NCI-H748 (cell line): ENCODE results near the gene ATG7.
A peak's percentile ranks its signal among the peaks of the same experiment; 100 is the strongest.
"Not testable (repeated sequence)": the region's sequence is repeated elsewhere in the genome, so short reads cannot be mapped to it uniquely, and the experiment has no call there.

Experiments used
- DNase-seq: peaks from one replicate; lab custom pipeline; 2025; ENCODE audit not compliant: unreplicated experiment; lab: John Stamatoyannopoulos, UW

The ATG7 gene

DNA sequence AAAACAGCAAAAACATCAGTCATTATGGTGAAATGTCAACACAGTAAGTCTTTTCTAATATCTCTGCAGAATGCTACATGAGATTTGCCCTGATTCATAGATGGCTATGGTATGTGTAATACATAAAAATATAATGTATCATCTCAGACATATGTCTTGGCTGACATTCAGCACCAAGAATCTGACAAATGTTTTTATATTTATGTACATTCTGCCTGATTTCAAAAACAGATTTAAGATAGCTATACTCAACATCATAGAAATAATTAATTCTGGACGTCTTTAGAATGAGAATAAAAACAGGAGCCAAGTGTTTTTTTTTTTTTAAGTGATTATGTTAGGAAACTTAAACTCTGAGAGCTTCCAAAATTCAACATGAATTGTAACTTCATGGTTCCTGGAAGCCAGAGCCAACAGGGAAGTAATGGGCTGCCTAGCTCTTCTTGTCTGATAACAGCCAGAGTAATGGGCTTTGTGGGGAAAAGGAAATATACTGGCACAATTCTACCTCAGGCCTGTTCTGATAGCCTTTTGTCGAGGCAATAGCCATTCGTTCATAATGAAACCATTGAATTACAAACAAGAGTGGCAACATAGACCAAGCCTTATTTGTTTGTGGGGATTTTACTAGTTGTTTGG is 187.1 kb downstream of the ATG7 start:
- no peak for DNase-seq

DNA sequence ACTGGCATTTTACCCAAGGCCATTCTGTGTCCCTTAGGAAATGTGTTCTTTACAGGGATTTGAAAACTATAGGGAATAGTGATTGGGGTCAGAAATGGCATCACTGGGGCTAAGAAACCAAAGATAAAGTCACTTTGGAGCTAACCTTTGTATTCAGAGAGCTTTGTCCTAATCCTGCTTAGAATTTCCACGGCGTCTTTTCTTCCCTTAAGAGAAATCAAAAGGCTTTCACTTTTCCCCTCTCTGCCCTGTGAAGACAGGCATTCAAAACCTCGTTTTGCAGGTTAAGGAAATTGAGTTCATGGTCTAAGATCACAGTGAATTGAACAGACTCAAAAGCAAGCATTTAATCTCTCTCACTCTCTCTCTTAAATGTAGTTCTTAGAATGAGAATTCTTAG is 189.0 kb downstream of the ATG7 start:
- no peak for DNase-seq

DNA sequence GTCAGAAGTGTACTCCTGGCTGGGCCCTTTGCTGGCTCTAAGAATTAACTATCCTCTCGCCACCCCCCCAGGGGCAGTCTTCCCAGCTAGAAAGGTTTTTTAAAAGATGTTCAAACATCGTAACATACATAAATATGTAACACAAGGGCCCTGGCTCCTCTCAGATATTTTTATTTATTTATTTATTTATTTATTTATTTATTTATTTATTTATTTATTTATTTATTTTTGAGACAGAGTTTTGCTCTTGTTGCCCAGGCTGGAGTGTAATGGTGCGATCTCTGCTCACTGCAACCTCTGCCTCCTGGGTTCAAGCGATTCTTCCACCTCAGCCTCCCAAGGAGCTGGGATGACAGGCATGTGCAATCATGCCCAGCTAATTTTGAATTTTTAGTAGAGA is 190.5 kb downstream of the ATG7 start:
- not testable (repeated sequence) for DNase-seq

DNA sequence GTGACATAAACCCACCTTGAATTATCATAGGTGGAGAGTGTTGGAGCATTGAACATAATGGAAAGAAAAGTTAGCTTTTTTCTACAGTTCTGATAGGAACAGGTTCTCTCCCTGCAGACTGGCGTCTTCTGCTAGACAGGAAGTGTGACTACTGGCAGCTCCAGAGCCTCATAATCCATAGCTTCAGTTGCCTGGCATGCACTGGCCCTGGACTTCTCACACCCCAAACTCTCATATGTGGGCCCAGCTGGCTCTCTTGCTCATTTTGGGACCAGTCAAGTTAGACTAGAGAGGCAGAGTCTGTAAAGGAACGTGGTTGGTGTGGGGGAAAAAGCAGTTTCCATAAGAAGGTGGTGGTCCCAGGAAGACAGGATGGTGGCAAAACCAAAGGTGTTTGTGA is 191.4 kb downstream of the ATG7 start:
- no peak for DNase-seq

DNA sequence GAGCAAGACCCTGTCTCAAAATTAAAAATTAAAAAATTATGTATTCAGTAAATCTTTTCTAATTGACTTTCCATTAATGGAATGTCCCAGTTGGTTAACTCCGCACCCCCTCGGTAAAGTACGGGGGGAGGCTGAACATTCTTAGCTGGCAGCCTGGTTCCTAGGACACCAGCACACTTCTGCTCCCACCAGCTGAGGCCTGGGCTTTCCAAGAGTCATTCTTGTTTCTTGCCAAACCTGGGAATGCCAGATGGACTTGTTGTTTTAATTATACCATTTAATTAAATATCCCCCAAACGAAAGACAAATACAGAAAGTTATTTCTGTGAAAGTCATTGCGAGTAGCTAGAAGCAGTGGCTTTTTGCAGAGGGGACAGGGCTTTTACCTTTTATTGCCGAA is 192.2 kb downstream of the ATG7 start:
- no peak for DNase-seq

DNA sequence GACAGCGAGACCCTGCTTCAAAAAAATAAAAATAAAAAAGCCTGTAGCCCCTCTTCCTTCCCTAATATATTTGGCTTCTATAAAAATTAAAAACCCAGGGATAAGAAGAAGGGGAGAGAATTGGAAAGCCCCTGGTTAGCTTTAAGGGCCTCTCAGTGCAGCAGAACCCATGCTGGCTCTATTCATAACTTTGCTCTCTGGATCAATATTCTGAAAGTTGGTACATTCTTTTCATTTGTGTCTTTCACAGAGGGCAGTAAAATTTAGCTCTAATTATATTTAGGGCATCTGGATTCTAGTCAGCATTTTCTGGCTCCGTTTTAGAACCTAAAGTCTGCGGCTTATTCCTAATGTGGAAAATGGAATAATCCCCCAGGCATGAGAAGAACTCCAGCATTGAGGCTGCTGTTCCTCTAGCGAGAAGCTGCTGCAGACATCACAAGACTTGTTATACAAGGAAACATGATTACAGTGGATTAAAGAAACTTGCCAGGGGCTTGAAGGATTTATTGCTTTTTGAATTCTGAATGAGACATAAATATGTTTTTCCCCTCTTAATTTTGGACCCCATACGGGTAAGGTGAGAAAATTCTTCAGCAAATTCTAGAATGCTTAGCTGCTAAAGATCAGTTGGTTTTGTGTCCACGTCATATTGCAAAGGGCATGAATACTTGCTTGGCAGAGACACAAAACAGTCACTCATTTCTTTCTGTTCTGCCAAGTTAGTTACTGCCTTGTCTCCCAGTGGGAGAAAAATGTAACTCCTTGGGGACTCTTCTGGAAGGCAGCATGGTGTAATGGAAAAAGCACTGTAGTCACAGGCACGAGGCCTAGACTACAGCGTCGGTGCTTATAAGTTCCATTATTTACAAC is 193.8 kb downstream of the ATG7 start:
- DNase-seq: no peak

DNA sequence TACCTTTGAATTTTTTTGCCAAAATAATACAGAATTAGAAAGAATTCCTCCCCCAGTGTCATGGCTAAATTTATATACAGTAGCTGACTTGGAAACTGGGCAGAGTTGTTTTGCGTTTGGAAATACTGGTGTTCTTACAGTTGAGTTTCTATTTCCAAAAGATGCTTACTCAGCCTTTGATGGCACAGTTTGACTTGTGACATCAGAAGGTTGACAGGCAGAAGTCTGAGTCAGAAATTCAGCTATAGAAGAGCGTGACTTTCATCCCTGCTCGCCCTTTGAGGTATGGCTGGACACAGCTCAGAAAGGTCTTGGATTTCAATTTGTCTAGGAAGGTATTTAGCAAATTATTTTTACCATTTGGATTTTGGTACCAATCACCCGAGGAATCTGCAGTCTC is 195.7 kb downstream of the ATG7 start:
- DNase-seq: no peak

DNA sequence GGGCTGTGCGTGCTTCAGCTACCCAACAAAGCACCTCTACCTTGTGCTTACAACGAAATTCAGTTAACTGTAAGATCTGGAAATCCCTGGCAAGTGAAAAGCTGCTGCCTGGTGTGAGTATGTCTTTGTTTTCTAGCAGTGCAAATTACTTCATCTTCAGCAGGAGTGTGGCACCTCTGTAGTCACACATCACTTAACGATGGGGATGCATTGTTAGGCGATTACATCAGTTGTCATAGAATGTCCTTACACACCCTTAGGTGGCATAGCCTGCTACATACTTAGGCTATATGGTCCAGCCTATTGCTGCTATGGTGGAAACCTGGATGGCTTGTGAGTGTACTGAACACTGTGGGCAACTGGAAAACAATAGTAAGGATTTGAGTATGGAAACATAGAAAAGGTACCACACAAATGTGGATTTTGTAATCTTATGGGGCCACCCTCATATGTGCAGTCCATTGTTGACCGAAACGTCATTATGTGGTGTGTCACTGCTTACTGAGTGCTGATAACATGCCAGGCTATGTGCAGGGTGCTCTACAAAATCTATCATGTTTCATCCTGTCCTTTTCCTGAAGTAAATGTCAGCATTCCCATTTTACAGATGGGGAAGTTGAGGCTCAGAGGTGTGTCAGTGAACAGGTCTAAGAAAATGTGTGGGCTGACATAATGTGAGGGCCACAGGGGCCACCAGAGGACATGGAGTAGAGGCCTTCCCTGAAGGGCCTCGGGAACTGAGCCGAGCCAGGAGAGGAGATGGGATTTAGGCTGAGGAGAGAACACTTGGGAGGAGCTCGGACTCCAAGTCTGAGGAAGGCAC is 198.0 kb downstream of the ATG7 start:
- no peak for DNase-seq

DNA sequence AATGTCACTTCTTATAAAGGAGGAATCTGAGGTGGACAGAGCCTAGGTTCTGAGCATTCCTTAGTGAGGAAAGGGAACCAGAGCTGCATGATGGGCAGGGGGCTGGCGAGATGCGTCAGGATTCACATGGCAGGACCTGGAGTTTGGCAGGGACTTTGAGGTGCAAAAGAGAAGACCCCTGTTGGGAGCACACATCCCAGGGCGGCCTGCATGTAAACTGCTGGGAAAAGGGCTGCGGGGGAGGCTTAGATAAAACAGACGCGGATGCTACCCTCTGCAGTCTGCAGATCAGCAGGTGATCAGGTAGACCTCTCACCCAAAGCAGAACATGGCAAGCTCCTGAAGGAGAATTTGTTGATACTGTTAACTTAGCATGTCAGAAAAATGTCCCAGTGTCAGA is 203.1 kb downstream of the ATG7 start:
- DNase-seq: no peak

DNA sequence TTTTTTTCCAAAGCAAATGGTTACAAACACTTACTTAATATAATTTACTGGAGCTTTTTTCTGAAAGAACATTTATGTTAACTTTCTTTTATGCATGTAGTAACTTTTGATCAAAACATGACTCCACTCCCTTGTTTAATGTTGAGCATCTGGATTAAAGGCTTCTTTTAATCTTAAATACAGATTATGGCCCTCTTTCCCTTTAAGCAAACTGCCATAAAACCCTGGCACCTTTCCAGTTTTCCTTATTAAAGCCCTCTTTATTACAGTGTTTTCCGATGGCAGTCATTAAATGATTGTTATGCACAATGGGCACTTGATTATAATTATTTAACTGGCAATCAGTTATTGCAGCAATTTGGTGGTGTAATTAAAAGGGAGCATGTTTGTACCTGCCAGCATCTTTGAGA is 204.5 kb downstream of the ATG7 start:
- DNase-seq: peak; percentile 97

DNA sequence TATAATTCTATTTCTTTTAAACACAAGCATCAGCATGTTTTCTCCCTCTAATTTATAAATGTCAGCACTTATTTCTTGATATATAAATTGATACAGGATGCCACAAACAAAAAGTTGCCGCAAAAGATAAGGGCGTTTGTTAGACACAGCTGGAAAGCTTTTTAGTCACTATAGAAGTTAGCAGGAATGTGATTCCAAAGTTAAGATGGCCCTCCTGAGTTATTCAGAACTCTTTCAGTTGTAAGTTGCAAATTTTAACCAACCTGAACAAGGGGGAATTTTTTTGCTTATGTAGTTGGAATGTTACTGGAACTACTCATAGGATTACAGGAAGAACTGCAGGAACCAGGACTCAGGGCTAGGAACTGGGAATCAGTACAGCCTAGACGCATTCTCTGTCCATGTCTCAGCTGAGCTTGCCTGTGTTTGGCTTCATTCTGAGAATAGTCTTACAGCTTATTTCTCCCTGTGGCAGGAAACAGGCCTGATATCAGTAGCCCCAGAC is 205.3 kb downstream of the ATG7 start:
- DNase-seq: peak; percentile 67

DNA sequence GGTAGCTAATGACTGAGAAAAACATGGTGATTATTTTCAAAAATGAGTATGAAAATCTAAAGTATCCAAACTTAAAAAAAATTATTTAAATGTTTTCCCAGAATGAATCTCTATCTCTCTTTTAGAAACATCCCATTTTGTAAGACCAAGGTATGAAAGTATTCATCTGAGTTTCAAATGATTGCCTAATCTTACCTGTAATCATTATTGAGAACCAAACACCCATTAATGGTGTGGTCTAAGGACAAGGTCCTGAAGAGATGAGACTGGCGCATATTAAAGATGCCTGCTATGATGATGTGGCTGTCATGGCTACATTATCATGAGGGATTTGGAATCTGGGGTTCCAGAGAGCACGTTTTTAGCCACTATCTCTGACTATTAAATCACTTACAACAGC is 206.0 kb downstream of the ATG7 start:
- no peak for DNase-seq

DNA sequence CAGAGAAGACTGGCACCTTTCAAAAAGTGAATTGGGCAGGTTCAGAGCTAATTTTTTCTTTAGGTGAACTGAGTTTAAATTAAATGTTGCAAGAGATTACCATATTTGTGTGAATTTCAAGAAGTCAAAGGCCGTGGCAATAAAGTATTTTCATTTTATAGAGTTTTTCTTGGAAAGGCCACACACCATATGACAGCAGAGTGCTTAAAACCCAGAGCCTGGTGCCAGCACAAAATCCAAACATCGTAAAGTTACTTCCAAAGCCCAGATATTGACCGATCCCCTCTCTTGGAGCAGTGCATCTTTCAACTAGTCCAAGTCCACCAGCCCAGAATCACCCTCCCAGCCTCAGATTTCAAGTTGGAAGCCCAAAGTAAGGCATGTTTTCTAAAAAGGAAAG is 207.0 kb downstream of the ATG7 start:
- DNase-seq: no peak

DNA sequence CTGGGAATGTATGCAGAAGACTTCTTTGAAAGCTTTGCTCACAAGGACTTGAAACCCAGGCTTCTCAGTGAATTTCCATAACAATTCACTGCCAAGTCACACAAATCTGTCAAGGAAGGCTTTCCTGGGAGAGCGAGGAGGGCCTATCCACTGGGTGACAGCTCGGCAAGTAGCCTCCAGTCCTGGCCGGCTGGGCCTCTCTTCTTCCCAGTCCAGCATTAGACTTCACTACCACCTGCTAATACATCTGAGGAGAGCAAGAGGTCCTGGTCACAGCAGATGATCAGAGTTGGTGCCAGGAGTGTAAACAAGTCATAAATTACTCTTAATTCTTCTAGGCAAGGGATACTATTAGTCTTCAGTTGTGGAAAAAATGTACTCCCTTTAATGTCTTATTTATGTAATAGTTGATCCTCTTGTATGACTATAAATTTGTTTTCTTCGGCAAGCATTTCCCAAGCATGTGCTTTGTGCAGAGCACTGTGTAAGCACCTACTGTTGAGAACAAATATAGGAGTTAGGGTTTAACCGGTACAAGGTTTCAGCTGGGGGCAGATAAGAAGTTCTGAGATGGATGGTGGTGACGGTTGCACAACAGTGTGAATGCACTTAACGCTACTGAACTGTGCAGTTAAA is 208.6 kb downstream of the ATG7 start:
- DNase-seq: peak; percentile 80

DNA sequence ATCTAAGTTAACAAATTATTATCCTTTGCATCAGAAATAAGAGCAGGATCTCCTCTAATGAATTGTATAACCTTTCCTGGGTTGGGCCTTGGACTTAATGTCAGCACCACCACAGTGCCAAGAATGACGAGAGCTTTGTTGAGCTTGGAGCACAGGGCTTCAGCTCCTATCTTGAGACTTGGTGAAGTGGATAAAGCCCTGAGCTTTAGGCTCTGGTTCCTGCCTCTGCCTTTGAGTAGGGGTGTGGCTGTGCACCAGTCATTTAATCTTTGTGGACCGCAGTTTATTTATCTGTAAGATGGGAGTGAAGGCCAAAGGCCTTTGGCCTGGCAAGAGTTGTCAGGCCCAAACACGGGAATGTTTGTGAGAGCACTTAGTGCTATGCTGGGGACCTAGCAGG is 209.4 kb downstream of the ATG7 start:
- DNase-seq: peak; percentile 7

DNA sequence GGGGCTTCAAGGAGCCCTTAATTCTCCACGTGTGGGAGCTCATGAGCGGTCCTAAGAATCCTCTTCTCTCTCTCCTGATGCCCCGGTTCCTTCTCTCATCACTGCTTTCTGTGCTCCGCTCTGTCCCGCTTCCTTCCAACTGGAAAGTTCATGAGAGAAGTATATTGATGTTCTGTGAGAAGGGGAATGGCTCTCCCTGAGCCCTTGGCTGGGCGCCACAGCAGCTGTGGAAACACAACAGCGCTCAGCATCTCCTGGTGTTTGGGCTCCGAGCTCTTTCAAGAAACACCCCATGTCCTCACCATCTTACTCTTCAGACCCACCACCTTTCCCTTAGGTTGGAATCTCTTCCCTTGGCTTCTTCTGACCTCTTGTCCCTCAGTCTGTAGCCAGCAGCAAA is 209.8 kb downstream of the ATG7 start:
- DNase-seq: peak; percentile 44

DNA sequence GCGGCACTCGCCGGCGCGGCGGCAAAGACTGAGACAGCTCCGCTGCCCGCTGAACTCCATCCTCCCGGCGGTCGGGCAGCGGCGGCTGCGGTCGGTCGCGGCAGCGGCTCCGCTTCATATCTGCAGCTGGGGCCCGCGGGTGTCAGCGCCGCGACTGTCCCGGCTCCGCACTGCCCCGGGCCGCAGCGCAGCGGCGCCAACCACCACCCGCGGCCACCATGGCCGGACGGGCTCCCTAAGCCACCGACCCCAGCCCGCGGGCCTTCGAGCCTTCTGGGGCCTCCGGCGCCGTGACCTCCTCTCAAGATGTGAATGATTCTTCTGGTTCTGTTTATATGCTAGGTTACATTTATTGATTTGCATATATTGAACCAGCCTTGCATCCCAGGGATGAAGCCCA is 216.2 kb downstream of the ATG7 start:
- DNase-seq: not testable (repeated sequence)

DNA sequence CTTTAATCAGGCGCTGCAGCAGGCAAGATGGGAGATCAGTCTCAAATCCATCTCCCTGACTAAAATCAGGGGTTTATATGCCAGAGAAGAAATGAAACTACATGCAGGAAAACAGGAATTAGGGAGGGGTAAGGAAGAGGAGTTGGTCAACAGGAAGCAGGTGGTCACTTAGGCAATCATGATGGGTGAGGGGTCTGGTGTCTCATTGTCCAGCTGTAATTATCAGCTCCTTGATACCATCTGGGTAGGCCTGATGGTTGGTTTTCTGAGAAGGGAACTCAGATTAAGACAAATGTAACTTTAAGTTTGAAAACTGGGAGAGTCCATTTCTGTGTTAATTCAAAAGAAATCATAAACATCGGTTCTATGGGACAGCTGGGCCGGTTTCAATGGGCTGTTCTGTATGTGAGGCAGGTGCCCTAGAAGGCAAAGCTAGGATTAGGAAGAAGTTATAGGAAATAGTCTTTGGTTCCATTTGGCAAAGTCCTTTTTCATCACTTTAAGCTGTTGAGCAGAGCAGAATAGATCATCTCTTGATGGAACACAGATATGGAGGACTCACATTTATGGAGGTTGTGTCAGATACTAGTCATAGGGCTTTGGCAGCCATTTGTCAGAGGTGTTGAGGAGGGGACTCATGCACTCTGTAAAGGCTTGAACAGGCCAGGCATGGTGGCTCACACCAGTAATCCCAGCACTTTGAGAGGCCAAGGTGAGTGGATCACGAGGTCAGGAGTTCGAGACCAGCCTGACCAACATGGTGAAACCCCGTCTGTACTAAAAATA is 222.1 kb downstream of the ATG7 start:
- peak; percentile 83 for DNase-seq

DNA sequence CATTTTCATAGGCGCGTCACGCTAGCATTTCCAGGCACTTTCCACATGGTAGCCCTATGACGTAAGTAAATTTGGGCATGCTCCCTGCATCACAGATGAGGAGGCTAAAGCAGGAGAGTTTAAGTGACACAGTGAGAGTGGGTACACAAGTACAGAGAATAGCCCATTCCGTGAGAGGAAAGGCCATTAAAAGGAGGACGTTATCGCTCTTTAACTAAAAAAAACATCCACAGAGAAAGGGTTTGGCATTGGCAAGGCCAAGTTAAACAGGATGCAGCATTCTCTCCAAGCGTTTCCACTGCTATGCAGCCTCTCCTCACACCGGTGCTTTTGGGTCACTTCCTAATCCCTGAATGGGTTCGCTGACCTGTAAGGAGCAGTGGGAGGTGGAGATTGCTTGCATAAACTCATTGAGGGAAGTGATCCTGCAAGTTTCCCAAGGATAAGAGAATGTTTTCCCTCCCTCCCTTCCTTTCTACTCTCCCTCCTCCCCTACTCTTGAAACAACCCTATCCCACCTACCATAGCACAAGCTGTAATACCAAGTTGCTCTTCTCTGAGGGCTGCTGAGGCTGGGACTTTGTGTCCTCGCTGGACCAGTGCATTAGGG is 223.9 kb downstream of the ATG7 start:
- DNase-seq: peak; percentile 44

DNA sequence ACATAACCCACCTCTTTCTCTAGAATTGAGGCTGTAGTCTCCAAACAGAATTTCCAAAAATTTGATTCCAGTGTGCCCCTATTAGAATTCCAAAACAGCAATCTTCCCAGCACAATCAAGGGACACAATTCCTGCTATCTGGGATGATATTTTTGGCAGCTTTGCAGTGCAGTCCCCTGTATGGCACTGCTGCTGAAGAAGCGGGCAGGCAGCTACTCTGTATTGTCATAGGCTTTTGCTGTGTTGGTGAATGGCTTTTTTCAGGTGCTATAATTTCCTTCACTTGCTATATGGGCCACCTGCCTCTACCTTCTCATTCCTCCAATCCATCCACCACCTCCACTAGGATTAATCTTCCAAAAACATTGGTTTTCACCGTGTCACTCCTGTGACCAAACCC is 226.0 kb downstream of the ATG7 start:
- no peak for DNase-seq
